Common myeloid progenitor, CD34-positive (primary cell): Measurements from ENCODE around the gene KLK1.

Experiments
- CTCF ChIA-PET: fragments of 350-600 bp; sonication (Branson Sonifier 250); formaldehyde crosslinking; loops from one replicate; lab custom pipeline; 2021; ENCODE audit warnings: antibody characterized with exemption; lab: Charles Lee
- POLR2A ChIA-PET: fragments of 350-600 bp; sonication (Branson Sonifier 250); formaldehyde crosslinking; loops from one replicate; lab custom pipeline; 2021; ENCODE audit warnings: antibody characterized with exemption; lab: Charles Lee
- DNase-seq, 3 donors: peaks; one replicate each; pipeline versions ENCODE4 v3.0.0 to v3.0.0-alpha.2; 2013
- H3K27ac ChIP-seq, 2 experiments: 1 replicate in 1 of 2; 2 replicates in 1 of 2; pipeline ENCODE4 v1.7.0; 2013; ENCODE audit warnings: inconsistent platforms in 2 of 2, low read length in 2 of 2, mild to moderate bottlenecking in 2 of 2, low read depth in 1 of 2, moderate library complexity in 1 of 2; ENCODE audit not compliant: severe bottlenecking in 2 of 2, insufficient read depth in 1 of 2, poor library complexity in 1 of 2
- H3K27me3 ChIP-seq, 5 experiments: replicated peaks in 2 of 5; 1 replicate in 3 of 5; 2 replicates in 2 of 5; pipeline versions ENCODE4 v1.6.1 to v1.7.0; 2013; ENCODE audit warnings: low read length in 4 of 5, mild to moderate bottlenecking in 2 of 5, moderate library complexity in 2 of 5, inconsistent platforms in 1 of 5; ENCODE audit not compliant: insufficient read depth in 5 of 5, control insufficient read depth in 4 of 5
- H3K36me3 ChIP-seq, 4 experiments: 1 replicate in 2 of 4; 2 replicates in 2 of 4; pipeline versions ENCODE4 v1.6.1 to v1.7.0; 2013; ENCODE audit warnings: low read length in 3 of 4, control low read depth in 1 of 4, mild to moderate bottlenecking in 1 of 4; ENCODE audit not compliant: control insufficient read depth in 4 of 4, insufficient read depth in 4 of 4
- H3K4me1 ChIP-seq, 4 experiments: 1 replicate in 3 of 4; 2 replicates in 1 of 4; pipeline versions ENCODE4 v1.6.1 to v1.7.1; 2013; ENCODE audit warnings: low read length in 3 of 4, mild to moderate bottlenecking in 3 of 4, control low read depth in 1 of 4, inconsistent platforms in 1 of 4, moderate library complexity in 1 of 4; ENCODE audit not compliant: control insufficient read depth in 4 of 4, insufficient read depth in 4 of 4; ENCODE audit errors: control extremely low read depth in 1 of 4
- H3K4me3 ChIP-seq, 7 experiments: 1 replicate in 4 of 7; 2 replicates in 3 of 7; pipeline versions ENCODE4 v1.5.1 to v1.7.0; 2013; ENCODE audit warnings: mild to moderate bottlenecking in 7 of 7, low read length in 6 of 7, moderate library complexity in 6 of 7, inconsistent platforms in 2 of 7, low read depth in 2 of 7, control low read depth in 1 of 7; ENCODE audit not compliant: insufficient read depth in 4 of 7, control insufficient read depth in 1 of 7; ENCODE audit errors: extremely low read depth in 1 of 7
- H3K9me3 ChIP-seq, 5 experiments: 1 replicate in 4 of 5; 2 replicates in 1 of 5; pipeline versions ENCODE4 v1.6.1 to v1.7.1; 2013; ENCODE audit warnings: low read length in 4 of 5, mild to moderate bottlenecking in 2 of 5, inconsistent platforms in 1 of 5, low read depth in 1 of 5, moderate library complexity in 1 of 5; ENCODE audit not compliant: control insufficient read depth in 4 of 5, insufficient read depth in 2 of 5; ENCODE audit errors: control extremely low read depth in 1 of 5
- WGBS: methylation state at CpG from one replicate; pipeline ENCODE4 v1.1.5; 2013; ENCODE audit not compliant: insufficient coverage; 5-methylcytosine and 5-hydroxymethylcytosine counted together

Gene KLK1

GRCh38 chr19:50859849-50860248, 36.3 kb upstream of the KLK1 start:
- POLR2A ChIA-PET, result no interaction called here
- peaks cover 0 to 69% (median 17%) of the 10 kb centered on the region in 5 experiments for H3K27me3 ChIP-seq
- CTCF ChIA-PET, result no interaction called here
- no peaks in the 10 kb centered on the region for H3K4me1 ChIP-seq
- peaks cover 0 to 17% (median 14%) of the 10 kb centered on the region in 5 experiments for H3K9me3 ChIP-seq
- H3K27ac ChIP-seq, result no peak overlapping the region
- H3K4me3 ChIP-seq, result no peak overlapping the region
- 100% methylated on average over 1 of the region's 4 CpGs for WGBS
- DNase-seq, result no peak
- H3K36me3 ChIP-seq, result no peaks in the 10 kb centered on the region

- 19% methylated on average over 6 of the region's 7 CpGs for WGBS
- ChIA-PET POLR2A (no interaction called here), CTCF (no interaction called here)
- Histone ChIP-seq H3K36me3 (no peaks in the 10 kb centered on the region), H3K27me3 (peaks cover 0 to 74% (median 17%) of the 10 kb centered on the region in 5 experiments), H3K4me1 (no peaks in the 10 kb centered on the region), H3K27ac (no peak overlapping the region), H3K9me3 (peaks cover 0 to 17% (median 14%) of the 10 kb centered on the region in 5 experiments), H3K4me3 (no peak overlapping the region)
- DNase-seq, result no peak
Observed at GRCh38 chr19:50858886-50859285, 35.3 kb upstream of the KLK1 start.

- Histone ChIP-seq H3K27ac (no peak overlapping the region), H3K27me3 (peaks cover 0 to 74% (median 17%) of the 10 kb centered on the region in 5 experiments), H3K9me3 (peaks cover 0 to 17% (median 14%) of the 10 kb centered on the region in 5 experiments), H3K36me3 (no peaks in the 10 kb centered on the region), H3K4me1 (no peaks in the 10 kb centered on the region), H3K4me3 (no peak overlapping the region)
- DNase-seq, result no peak
- 79% methylated on average over 4 of the region's 6 CpGs for WGBS
- POLR2A ChIA-PET, result no interaction called here
- CTCF ChIA-PET, result no interaction called here
Observed at GRCh38 chr19:50857366-50857765, 33.8 kb upstream of the KLK1 start.

GRCh38 chr19:50854636-50855410, 31.2 kb upstream of the KLK1 start, which contains the start of gene KLK3:
Gene KLK3, plus strand, starts transcription at chr19:50854915. Its CDS starts 41 bp downstream, at chr19:50854956.
- POLR2A ChIA-PET, result no interaction called here
- WGBS, result 42% methylated on average over 4 of the region's 9 CpGs
- Histone ChIP-seq H3K27me3 (peaks cover 0 to 74% (median 12%) of the 10 kb centered on the region in 5 experiments), H3K4me1 (no peaks in the 10 kb centered on the region), H3K36me3 (no peaks in the 10 kb centered on the region), H3K4me3 (no peak within 1 kb of the TSS), H3K9me3 (peaks cover 0 to 1% (median 0%) of the 10 kb centered on the region in 5 experiments), H3K27ac (no peak within 1 kb of the TSS)
- DNase-seq, result no peak
- CTCF ChIA-PET, result no interaction called here

- 83% methylated on average over 4 of the region's 4 CpGs for WGBS
- POLR2A ChIA-PET, result no interaction called here
- no peak overlapping the region for H3K27ac ChIP-seq
- H3K9me3 ChIP-seq, result no peaks in the 10 kb centered on the region
- peaks cover 0 to 54% (median 9%) of the 10 kb centered on the region in 5 experiments for H3K27me3 ChIP-seq
- DNase-seq, result no peak
- CTCF ChIA-PET, result no interaction called here
- no peaks in the 10 kb centered on the region for H3K4me1 ChIP-seq
- no peak overlapping the region for H3K4me3 ChIP-seq
- H3K36me3 ChIP-seq, result no peaks in the 10 kb centered on the region
Observed at GRCh38 chr19:50851620-50852019, 28.0 kb upstream of the KLK1 start.

- Histone ChIP-seq H3K4me3 (no peak overlapping the region), H3K36me3 (no peaks in the 10 kb centered on the region), H3K27ac (no peak overlapping the region), H3K4me1 (no peaks in the 10 kb centered on the region), H3K9me3 (no peaks in the 10 kb centered on the region), H3K27me3 (peaks cover 0 to 46% (median 8%) of the 10 kb centered on the region in 5 experiments)
- WGBS, result 75% methylated on average over 2 of the region's 3 CpGs
- ChIA-PET CTCF (no interaction called here), POLR2A (no interaction called here)
- DNase-seq, result no peak
Observed at GRCh38 chr19:50850738-50851137, 27.2 kb upstream of the KLK1 start.

GRCh38 chr19:50844296-50844935, 20.8 kb upstream of the KLK1 start:
- peaks cover 0 to 45% (median 2%) of the 10 kb centered on the region in 5 experiments for H3K27me3 ChIP-seq
- POLR2A ChIA-PET, result no interaction called here
- DNase-seq, result no peak
- peaks cover 0 to 18% (median 6%) of the 10 kb centered on the region in 5 experiments for H3K9me3 ChIP-seq
- H3K36me3 ChIP-seq, result no peaks in the 10 kb centered on the region
- H3K4me3 ChIP-seq, result no peak overlapping the region
- no peaks in the 10 kb centered on the region for H3K4me1 ChIP-seq
- CTCF ChIA-PET, result no interaction called here
- H3K27ac ChIP-seq, result no peak overlapping the region
- 71% methylated on average over 8 of the region's 8 CpGs for WGBS
